ENCODE data around the gene CTSK.
"Not testable (repeated sequence)": the region's sequence is repeated elsewhere in the genome, so short reads cannot be mapped to it uniquely, and the experiment has no call there.

The CTSK gene

GRCh38 chr1:150808121-150808520 is at the start of gene CTSK:
Gene CTSK, minus strand, starts transcription at chr1:150808260. Its CDS starts 1,455 bp downstream, at chr1:150806805.
- DNase-seq = no peak

GRCh38 chr1:150852734-150853133 is 44.7 kb upstream of the CTSK start:
- not testable (repeated sequence) for DNase-seq

GRCh38 chr1:150850801-150851362 is 42.8 kb upstream of the CTSK start:
- not testable (repeated sequence) for DNase-seq

GRCh38 chr1:150846473-150847146 is 38.5 kb upstream of the CTSK start:
- DNase-seq = no peak

GRCh38 chr1:150843474-150843873 is 35.4 kb upstream of the CTSK start:
- no peak for DNase-seq

- no peak for DNase-seq
These were observed 34.9 kb upstream of the CTSK start for GRCh38 chr1:150842964-150843363.

GRCh38 chr1:150842343-150842742 is 34.3 kb upstream of the CTSK start:
- DNase-seq = no peak

GRCh38 chr1:150841626-150842025 is 33.6 kb upstream of the CTSK start:
- no peak for DNase-seq

GRCh38 chr1:150840850-150841249 is 32.8 kb upstream of the CTSK start:
- DNase-seq = not testable (repeated sequence)

GRCh38 chr1:150836129-150836773 is 28.2 kb upstream of the CTSK start:
- peak; percentile 66 for DNase-seq

GRCh38 chr1:150833961-150834360 is 25.9 kb upstream of the CTSK start:
- not testable (repeated sequence) for DNase-seq

GRCh38 chr1:150832597-150832996 is 24.5 kb upstream of the CTSK start:
- no peak for DNase-seq

- DNase-seq = no peak
These were observed 21.7 kb upstream of the CTSK start for GRCh38 chr1:150829751-150830150.

GRCh38 chr1:150826299-150826698 is 18.2 kb upstream of the CTSK start:
- DNase-seq = no peak

GRCh38 chr1:150820730-150821512 is 12.9 kb upstream of the CTSK start:
- DNase-seq = no peak

GRCh38 chr1:150815871-150816270 is 7.8 kb upstream of the CTSK start:
- no peak for DNase-seq

- no peak for DNase-seq
These were observed 5.1 kb upstream of the CTSK start for GRCh38 chr1:150813028-150813707.

- DNase-seq = no peak
These were observed 3.0 kb upstream of the CTSK start for GRCh38 chr1:150810958-150811659.

GRCh38 chr1:150809651-150810050 is 1.6 kb upstream of the CTSK start:
- DNase-seq = no peak

- no peak for DNase-seq
These were observed 786 bp upstream of the CTSK start for GRCh38 chr1:150808846-150809245.

- DNase-seq = no peak
These were observed 624 bp downstream of the CTSK start for GRCh38 chr1:150807249-150808023.

All from NCI-H1694 treated with DMSO at 0.1 percent for 48 hours (cell line).